ENCODE results near the gene TAOK3. TPM values are rescaled to one million over a fixed set of nuclear protein-coding genes. Genes with fewer than 3 reads are reported as not detected.
A peak's percentile ranks its signal among the peaks of the same experiment; 100 is the strongest.

TAOK3 gene
- total RNA-seq, 1 experiment from 2014 or later = 17.7 TPM

- H3K4me1 Mint-ChIP-seq (ENCODE audit: low read depth, unreplicated experiment) = no peaks in the 10 kb centered on the region
- POLR2A ChIA-PET = no interaction called here
- intact Hi-C loops (cut with micrococcal nuclease; ENCODE audit: unreplicated experiment) = no loop called here
- no peak overlapping the region for H3K4me3 ChIP-seq (ENCODE audit: low read depth, low read length)
- no peak overlapping the region for H3K4me3 Mint-ChIP-seq (ENCODE audit: unreplicated experiment)
- TF ChIP-seq CTCF (IDR thresholded peaks at IDR 0.05; ENCODE audit: insufficient read depth in 1 of 2, low read depth in 1 of 2, low read length in 1 of 2, severe bottlenecking in 1 of 2, unreplicated experiment in 1 of 2) = no peak
- no peak for DNase-seq
- CTCF ChIA-PET = no interaction called here
- H3K36me3 ChIP-seq (ENCODE audit: control insufficient read depth, insufficient read depth, low read length) = peaks cover 3% of the 10 kb centered on the region
- no peaks in the 10 kb centered on the region for H3K27me3 ChIP-seq (replicated peaks; ENCODE audit: control insufficient read depth, insufficient read depth, low read length)
- BruUV-seq (replicated peaks) = no TSS peak
- H3K4me1 ChIP-seq = no peaks in the 10 kb centered on the region
- H3K27ac Mint-ChIP-seq (ENCODE audit: unreplicated experiment) = no peak overlapping the region
- H3K27me3 Mint-ChIP-seq (ENCODE audit: insufficient read depth, unreplicated experiment) = no peaks in the 10 kb centered on the region
- H3K9me3 ChIP-seq = no peaks in the 10 kb centered on the region
- H3K36me3 Mint-ChIP-seq (ENCODE audit: insufficient read depth, unreplicated experiment) = peaks cover 61% of the 10 kb centered on the region
- H3K9me3 Mint-ChIP-seq (ENCODE audit: unreplicated experiment) = no peaks in the 10 kb centered on the region
These were observed 18.7 kb upstream of the TAOK3 start for GRCh38 chr12:118391424-118391823.

GRCh38 chr12:118377884-118378470, 5.3 kb upstream of the TAOK3 start:
- H3K4me1 Mint-ChIP-seq (ENCODE audit: low read depth, unreplicated experiment) = peaks cover 7% of the 10 kb centered on the region
- H3K36me3 Mint-ChIP-seq (ENCODE audit: insufficient read depth, unreplicated experiment) = peaks cover 35% of the 10 kb centered on the region
- Histone ChIP-seq H3K4me1 (peaks cover 7% of the 10 kb centered on the region; the same call in 1 of the 2 replicates), H3K4me3 (ENCODE audit: low read depth, low read length) (peak overlapping the region; percentile 94), H3K27me3 (replicated peaks; ENCODE audit: control insufficient read depth, insufficient read depth, low read length) (no peaks in the 10 kb centered on the region), H3K9me3 (no peaks in the 10 kb centered on the region), H3K36me3 (ENCODE audit: control insufficient read depth, insufficient read depth, low read length) (no peaks in the 10 kb centered on the region; the same call in 1 of the 2 replicates)
- H3K27me3 Mint-ChIP-seq (ENCODE audit: insufficient read depth, unreplicated experiment) = no peaks in the 10 kb centered on the region
- TF ChIP-seq CTCF (IDR thresholded peaks at IDR 0.05; ENCODE audit: insufficient read depth in 1 of 2, low read depth in 1 of 2, low read length in 1 of 2, severe bottlenecking in 1 of 2, unreplicated experiment in 1 of 2) = peak; percentile 85 to 92
- H3K27ac Mint-ChIP-seq (ENCODE audit: unreplicated experiment) = no peak overlapping the region
- peak overlapping the region; percentile 70 for H3K4me3 Mint-ChIP-seq (ENCODE audit: unreplicated experiment)
- BruUV-seq (replicated peaks) = no TSS peak
- DNase-seq = peak; percentile 49 to 75
- intact Hi-C loops (cut with micrococcal nuclease; ENCODE audit: unreplicated experiment) = no loop called here
- CTCF ChIA-PET = interaction anchor here (0.5 to 0.8 kb wide), 9 partner anchors 9 to 1144 kb away, joined by 3 to 6 read pairs (median 4); no protein-coding TSS in a partner anchor
- POLR2A ChIA-PET = no interaction called here
- no peaks in the 10 kb centered on the region for H3K9me3 Mint-ChIP-seq (ENCODE audit: unreplicated experiment)

GRCh38 chr12:118377021-118377883, 4.5 kb upstream of the TAOK3 start:
- H3K27me3 Mint-ChIP-seq (ENCODE audit: insufficient read depth, unreplicated experiment) = no peaks in the 10 kb centered on the region
- ChIA-PET CTCF (interaction anchor here (0.5 to 2.3 kb wide), 9 partner anchors 9 to 802 kb away, joined by 3 to 8 read pairs (median 3); no protein-coding TSS in a partner anchor), POLR2A (interaction anchor here (1.0 kb wide), 1 partner anchor 35 kb away, joined by 4 read pairs; no protein-coding TSS in a partner anchor)
- intact Hi-C loops (cut with micrococcal nuclease; ENCODE audit: unreplicated experiment) = no loop called here
- peak overlapping the region; percentile 87 for H3K27ac Mint-ChIP-seq (ENCODE audit: unreplicated experiment)
- no peaks in the 10 kb centered on the region for H3K9me3 ChIP-seq
- DNase-seq = no peak
- peak overlapping the region; percentile 70 for H3K4me3 Mint-ChIP-seq (ENCODE audit: unreplicated experiment)
- no peaks in the 10 kb centered on the region for H3K27me3 ChIP-seq (replicated peaks; ENCODE audit: control insufficient read depth, insufficient read depth, low read length)
- H3K4me1 ChIP-seq = peaks cover 7% of the 10 kb centered on the region; the same call in 1 of the 2 replicates
- H3K4me3 ChIP-seq (ENCODE audit: low read depth, low read length) = peak overlapping the region; percentile 94
- peaks cover 29% of the 10 kb centered on the region for H3K36me3 Mint-ChIP-seq (ENCODE audit: insufficient read depth, unreplicated experiment)
- BruUV-seq (replicated peaks) = TSS peak; percentile 20
- H3K4me1 Mint-ChIP-seq (ENCODE audit: low read depth, unreplicated experiment) = peaks cover 7% of the 10 kb centered on the region
- no peak for TF ChIP-seq CTCF (IDR thresholded peaks at IDR 0.05; ENCODE audit: insufficient read depth in 1 of 2, low read depth in 1 of 2, low read length in 1 of 2, severe bottlenecking in 1 of 2, unreplicated experiment in 1 of 2)
- H3K36me3 ChIP-seq (ENCODE audit: control insufficient read depth, insufficient read depth, low read length) = no peaks in the 10 kb centered on the region; the same call in 1 of the 2 replicates
- H3K9me3 Mint-ChIP-seq (ENCODE audit: unreplicated experiment) = no peaks in the 10 kb centered on the region
